Subcutaneous abdominal adipose tissue (tissue), 5 donors: ENCODE measurements around the gene COL4A2.
"Not testable (repeated sequence)": the region's sequence is repeated elsewhere in the genome, so short reads cannot be mapped to it uniquely, and the experiment has no call there.

Experiments used
- H3K27ac ChIP-seq: one replicate; pipeline ENCODE4 v1.7.0; 2013; ENCODE audit warnings: low read depth, mild to moderate bottlenecking, inconsistent platforms, low read length, moderate library complexity
- H3K27me3 ChIP-seq, 5 donors: one replicate each; pipeline ENCODE4 v1.7.0; 2013; ENCODE audit warnings: low read length in 5 of 5, inconsistent platforms in 1 of 5; ENCODE audit not compliant: control insufficient read depth in 5 of 5, insufficient read depth in 4 of 5
- H3K36me3 ChIP-seq, 5 donors: one replicate each; pipeline ENCODE4 v1.7.0; 2013; ENCODE audit warnings: low read length in 5 of 5; ENCODE audit not compliant: control insufficient read depth in 5 of 5, insufficient read depth in 5 of 5
- H3K4me1 ChIP-seq, 5 donors: one replicate each; pipeline ENCODE4 v1.7.0; 2013; ENCODE audit warnings: low read length in 5 of 5, mild to moderate bottlenecking in 3 of 5, moderate library complexity in 1 of 5; ENCODE audit not compliant: control insufficient read depth in 5 of 5, insufficient read depth in 5 of 5
- H3K4me3 ChIP-seq, 5 donors: one replicate each; pipeline ENCODE4 v1.7.0; 2013; ENCODE audit warnings: low read length in 5 of 5, low read depth in 1 of 5
- H3K9ac ChIP-seq, 5 donors: one replicate each; pipeline ENCODE4 v1.7.0; 2013; ENCODE audit warnings: low read length in 5 of 5, mild to moderate bottlenecking in 4 of 5, moderate library complexity in 3 of 5
- H3K9me3 ChIP-seq, 5 donors: one replicate each; pipeline ENCODE4 v1.7.0; 2013; ENCODE audit warnings: low read length in 5 of 5; ENCODE audit not compliant: control insufficient read depth in 5 of 5
- donor health status: healthy.
- donor health status: healthy.
- donor health status: healthy.
- donor health status: healthy.
- donor health status: healthy.

The COL4A2 gene

GRCh38 chr13:110317496-110318195, 10.6 kb downstream of the COL4A2 start:
- Histone ChIP-seq H3K27ac (peak overlapping the region; percentile 90), H3K27me3 (no peaks in the 10 kb centered on the region), H3K9ac (no peak overlapping the region), H3K4me1 (peaks cover 24 to 95% (median 73%) of the 10 kb centered on the region in 5 donors), H3K9me3 (no peaks in the 10 kb centered on the region), H3K36me3 (peaks cover 0 to 38% (median 21%) of the 10 kb centered on the region in 5 donors), H3K4me3 (no peak overlapping the region)

- Histone ChIP-seq H3K4me1 (peaks cover 22 to 99% (median 78%) of the 10 kb centered on the region in 5 donors), H3K36me3 (peaks cover 0 to 36% (median 18%) of the 10 kb centered on the region in 5 donors), H3K27ac (peak overlapping the region; percentile 90), H3K4me3 (peak overlapping the region in 1 of 5 donors; percentile 49), H3K27me3 (no peaks in the 10 kb centered on the region), H3K9ac (peak overlapping the region in 1 of 5 donors; percentile 33), H3K9me3 (no peaks in the 10 kb centered on the region)
Observed at GRCh38 chr13:110318920-110319319, 11.8 kb downstream of the COL4A2 start.

- Histone ChIP-seq H3K4me3 (peak overlapping the region in 1 of 5 donors; percentile 49), H3K27me3 (no peaks in the 10 kb centered on the region), H3K9me3 (no peaks in the 10 kb centered on the region), H3K4me1 (peaks cover 20 to 99% (median 78%) of the 10 kb centered on the region in 5 donors), H3K9ac (peak overlapping the region in 1 of 5 donors; percentile 33), H3K27ac (peak overlapping the region; percentile 90), H3K36me3 (peaks cover 0 to 33% (median 20%) of the 10 kb centered on the region in 5 donors)
Observed at GRCh38 chr13:110319397-110319773, 12.3 kb downstream of the COL4A2 start.

GRCh38 chr13:110319774-110320509, 12.9 kb downstream of the COL4A2 start:
- Histone ChIP-seq H3K9me3 (no peaks in the 10 kb centered on the region), H3K9ac (peak overlapping the region in 4 of 5 donors; percentile 4 to 64 (median 50)), H3K4me1 (peaks cover 18 to 99% (median 76%) of the 10 kb centered on the region in 5 donors), H3K27me3 (no peaks in the 10 kb centered on the region), H3K27ac (peak overlapping the region; percentile 90), H3K4me3 (peak overlapping the region in 2 of 5 donors; percentile 16 to 49), H3K36me3 (peaks cover 0 to 29% (median 20%) of the 10 kb centered on the region in 5 donors)

- peaks cover 0 to 25% (median 21%) of the 10 kb centered on the region in 5 donors for H3K36me3 ChIP-seq
- peak overlapping the region in 1 of 5 donors; percentile 32 for H3K9ac ChIP-seq
- no peaks in the 10 kb centered on the region for H3K27me3 ChIP-seq
- H3K4me1 ChIP-seq = peaks cover 15 to 99% (median 70%) of the 10 kb centered on the region in 5 donors
- H3K4me3 ChIP-seq = no peak overlapping the region
- peak overlapping the region; percentile 90 for H3K27ac ChIP-seq
- no peaks in the 10 kb centered on the region for H3K9me3 ChIP-seq
Observed at GRCh38 chr13:110320645-110321044, 13.6 kb downstream of the COL4A2 start.

DNA sequence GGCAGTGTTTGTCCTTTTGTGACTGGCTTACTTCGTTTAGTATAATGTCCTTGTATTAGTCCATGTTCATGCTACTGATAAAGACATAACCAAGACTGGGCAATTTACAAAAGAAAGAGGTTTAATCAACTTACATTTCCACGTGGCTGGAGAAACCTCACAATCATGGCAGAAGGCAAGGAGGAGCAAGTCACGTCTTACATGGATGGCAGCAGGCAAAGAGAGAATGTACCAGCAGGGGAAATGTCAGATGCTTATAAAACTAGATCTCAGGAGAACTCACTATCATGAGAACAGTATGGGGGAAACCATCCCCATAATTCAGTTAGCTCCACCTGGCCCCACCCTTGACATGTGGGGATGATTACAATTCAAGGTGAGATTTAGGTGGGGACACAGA, 14.5 kb downstream of the COL4A2 start:
- H3K27me3 ChIP-seq, H3K27ac ChIP-seq, H3K9me3 ChIP-seq, H3K4me3 ChIP-seq: not testable (repeated sequence)
- peak overlapping the region in 1 of 5 donors; percentile 31 for H3K9ac ChIP-seq
- H3K4me1 ChIP-seq = peaks cover 16 to 100% (median 70%) of the 10 kb centered on the region in 5 donors
- peaks cover 0 to 24% (median 15%) of the 10 kb centered on the region in 5 donors for H3K36me3 ChIP-seq

- Histone ChIP-seq H3K9me3 (no peaks in the 10 kb centered on the region), H3K27ac (peak overlapping the region; percentile 64), H3K36me3 (peaks cover 0 to 17% (median 8%) of the 10 kb centered on the region in 5 donors), H3K9ac (peak overlapping the region in 1 of 5 donors; percentile 33), H3K27me3 (no peaks in the 10 kb centered on the region), H3K4me1 (peaks cover 14 to 99% (median 77%) of the 10 kb centered on the region in 5 donors), H3K4me3 (no peak overlapping the region)
Observed at GRCh38 chr13:110322126-110322827, 15.2 kb downstream of the COL4A2 start.

- H3K4me1 ChIP-seq = peaks cover 14 to 93% (median 78%) of the 10 kb centered on the region in 5 donors
- H3K4me3 ChIP-seq = no peak overlapping the region
Observed at GRCh38 chr13:110322828-110323171, 15.7 kb downstream of the COL4A2 start.

GRCh38 chr13:110323172-110323891, 16.2 kb downstream of the COL4A2 start:
- Histone ChIP-seq H3K9ac (no peak overlapping the region), H3K27me3 (no peaks in the 10 kb centered on the region), H3K9me3 (no peaks in the 10 kb centered on the region), H3K27ac (peak overlapping the region; percentile 64), H3K36me3 (peaks cover 0 to 10% (median 5%) of the 10 kb centered on the region in 5 donors), H3K4me3 (no peak overlapping the region), H3K4me1 (peaks cover 14 to 88% (median 72%) of the 10 kb centered on the region in 5 donors)

More at GRCh38 chr13:110322828-110323171, 15.7 kb downstream of the COL4A2 start:
- H3K9me3 ChIP-seq = no peaks in the 10 kb centered on the region
- H3K36me3 ChIP-seq = peaks cover 0 to 12% (median 5%) of the 10 kb centered on the region in 5 donors
- H3K27ac ChIP-seq = peak overlapping the region; percentile 64
- no peaks in the 10 kb centered on the region for H3K27me3 ChIP-seq
- no peak overlapping the region for H3K9ac ChIP-seq
